Left ventricle myocardium inferior (tissue), 1 donor: ENCODE results near the gene THSD7B. TPM values are rescaled to one million over a fixed set of nuclear protein-coding genes. Genes with fewer than 3 reads are reported as not detected.

ENCODE experiments used
- DNase-seq: peaks from one replicate; pipeline ENCODE4 v3.0.0-alpha.2; 2020
- H3K27ac ChIP-seq: fragments of 200-600 bp; replicated peaks from 2 replicates; pipeline ENCODE4 v1.8.0; 2021
- H3K27me3 ChIP-seq: fragments of 200-600 bp; 2 replicates; pipeline ENCODE4 v1.8.0; 2021; ENCODE audit warnings: low read depth
- H3K36me3 ChIP-seq: fragments of 200-600 bp; 2 replicates; pipeline ENCODE4 v1.8.0; 2021
- H3K4me1 ChIP-seq: fragments of 200-600 bp; 2 replicates; pipeline ENCODE4 v1.8.0; 2021
- H3K4me3 ChIP-seq: fragments of 200-600 bp; 2 replicates; pipeline ENCODE4 v1.8.0; 2021; ENCODE audit warnings: mild to moderate bottlenecking, moderate library complexity
- H3K9me3 ChIP-seq: fragments of 200-600 bp; replicated peaks from 2 replicates; pipeline ENCODE4 v1.8.0; 2021
- intact Hi-C: fragments of 100-400 bp; cut with micrococcal nuclease; formaldehyde crosslinking; loops from one replicate; pipeline ENCODE4 v1.11.0; 2022
- total RNA-seq: library from RNA; stranded (reverse); fragmentation: NEBNext Ultra II Directional; extraction: Animal tissue kit (Norgen Biotek cat#: 25700); gene quantifications from one replicate; pipeline ENCODE4 v1.2.1, GENCODE V29; 2021
- TF ChIP-seq, protein P1 (sequence below): fragments of 200-600 bp; IDR thresholded peaks from 2 replicates; pipeline ENCODE4 v1.8.0; 2021; ENCODE audit warnings: antibody characterized with exemption, mild to moderate bottlenecking, borderline replicate concordance
- donor health status: DM: no; HTN: yes; CAD: no; lungs with severe emphysema.

Gene THSD7B
- total RNA-seq, 1 donor from 2014 or later: 0.22 TPM

GRCh38 chr2:137193401-137193800 is 428.1 kb downstream of the THSD7B start:
- intact Hi-C loops: no loop called here
- Histone ChIP-seq H3K27ac (no peak overlapping the region), H3K4me3 (no peak overlapping the region), H3K9me3 (no peaks in the 10 kb centered on the region), H3K4me1 (no peaks in the 10 kb centered on the region), H3K36me3 (no peaks in the 10 kb centered on the region), H3K27me3 (no peaks in the 10 kb centered on the region)
- no peak for DNase-seq
- TF ChIP-seq, protein P1, sequence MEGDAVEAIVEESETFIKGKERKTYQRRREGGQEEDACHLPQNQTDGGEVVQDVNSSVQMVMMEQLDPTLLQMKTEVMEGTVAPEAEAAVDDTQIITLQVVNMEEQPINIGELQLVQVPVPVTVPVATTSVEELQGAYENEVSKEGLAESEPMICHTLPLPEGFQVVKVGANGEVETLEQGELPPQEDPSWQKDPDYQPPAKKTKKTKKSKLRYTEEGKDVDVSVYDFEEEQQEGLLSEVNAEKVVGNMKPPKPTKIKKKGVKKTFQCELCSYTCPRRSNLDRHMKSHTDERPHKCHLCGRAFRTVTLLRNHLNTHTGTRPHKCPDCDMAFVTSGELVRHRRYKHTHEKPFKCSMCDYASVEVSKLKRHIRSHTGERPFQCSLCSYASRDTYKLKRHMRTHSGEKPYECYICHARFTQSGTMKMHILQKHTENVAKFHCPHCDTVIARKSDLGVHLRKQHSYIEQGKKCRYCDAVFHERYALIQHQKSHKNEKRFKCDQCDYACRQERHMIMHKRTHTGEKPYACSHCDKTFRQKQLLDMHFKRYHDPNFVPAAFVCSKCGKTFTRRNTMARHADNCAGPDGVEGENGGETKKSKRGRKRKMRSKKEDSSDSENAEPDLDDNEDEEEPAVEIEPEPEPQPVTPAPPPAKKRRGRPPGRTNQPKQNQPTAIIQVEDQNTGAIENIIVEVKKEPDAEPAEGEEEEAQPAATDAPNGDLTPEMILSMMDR: no peak

DNA sequence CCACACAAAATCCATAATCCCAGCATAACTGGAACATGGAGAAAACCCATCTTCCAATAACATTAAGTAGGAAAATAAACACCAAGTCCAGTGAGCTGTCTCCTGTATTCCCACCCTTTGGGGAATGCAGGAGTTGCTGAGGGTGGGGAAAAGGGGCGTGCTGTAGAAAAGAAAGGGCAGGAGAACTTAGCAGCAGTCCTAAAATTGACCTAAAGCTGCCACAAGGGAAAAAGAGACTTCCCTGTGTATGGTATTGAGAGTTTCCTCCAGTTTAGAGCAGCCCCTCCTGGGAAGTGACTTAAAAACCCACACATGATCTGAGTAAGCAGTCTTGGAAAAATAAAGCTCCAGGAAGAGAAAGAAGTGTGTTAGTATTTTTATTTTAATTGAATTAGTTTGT is 428.8 kb downstream of the THSD7B start:
- H3K9me3 ChIP-seq: no peaks in the 10 kb centered on the region
- H3K27me3 ChIP-seq: no peaks in the 10 kb centered on the region
- no peaks in the 10 kb centered on the region for H3K36me3 ChIP-seq
- TF ChIP-seq, protein P1: no peak
- no peaks in the 10 kb centered on the region for H3K4me1 ChIP-seq
- no peak overlapping the region for H3K27ac ChIP-seq
- no peak overlapping the region for H3K4me3 ChIP-seq
- intact Hi-C loops: no loop called here
- no peak for DNase-seq

GRCh38 chr2:137199751-137200150 is 434.4 kb downstream of the THSD7B start:
- Histone ChIP-seq H3K27me3 (no peaks in the 10 kb centered on the region), H3K36me3 (no peaks in the 10 kb centered on the region), H3K4me3 (no peak overlapping the region), H3K4me1 (no peaks in the 10 kb centered on the region), H3K9me3 (no peaks in the 10 kb centered on the region), H3K27ac (no peak overlapping the region)
- DNase-seq: no peak
- TF ChIP-seq, protein P1: no peak
- intact Hi-C loops: no loop called here

DNA sequence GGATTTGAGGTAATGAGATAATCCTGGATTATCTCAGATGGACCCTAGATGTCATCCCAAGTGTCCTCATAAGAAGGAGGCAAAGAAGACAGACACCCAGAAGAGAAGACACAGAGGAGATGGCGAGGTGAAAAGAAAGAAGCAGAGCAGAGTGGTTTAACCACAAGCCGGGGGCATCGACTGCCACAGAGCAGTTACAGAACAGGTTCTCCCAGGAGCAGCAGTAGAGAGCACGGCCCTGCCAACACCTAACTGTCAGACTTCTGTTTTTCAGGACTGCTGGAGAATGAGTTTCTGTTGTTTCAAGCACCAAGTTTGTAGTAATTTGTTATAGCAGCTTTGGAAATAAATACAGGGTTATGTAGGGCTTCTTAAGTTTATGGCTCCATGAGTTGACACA is 437.0 kb downstream of the THSD7B start:
- intact Hi-C loops: no loop called here
- no peak for DNase-seq
- no peaks in the 10 kb centered on the region for H3K4me1 ChIP-seq
- no peaks in the 10 kb centered on the region for H3K36me3 ChIP-seq
- TF ChIP-seq, protein P1: no peak
- H3K27me3 ChIP-seq: no peaks in the 10 kb centered on the region
- H3K9me3 ChIP-seq: no peaks in the 10 kb centered on the region
- no peak overlapping the region for H3K4me3 ChIP-seq
- H3K27ac ChIP-seq: no peak overlapping the region

DNA sequence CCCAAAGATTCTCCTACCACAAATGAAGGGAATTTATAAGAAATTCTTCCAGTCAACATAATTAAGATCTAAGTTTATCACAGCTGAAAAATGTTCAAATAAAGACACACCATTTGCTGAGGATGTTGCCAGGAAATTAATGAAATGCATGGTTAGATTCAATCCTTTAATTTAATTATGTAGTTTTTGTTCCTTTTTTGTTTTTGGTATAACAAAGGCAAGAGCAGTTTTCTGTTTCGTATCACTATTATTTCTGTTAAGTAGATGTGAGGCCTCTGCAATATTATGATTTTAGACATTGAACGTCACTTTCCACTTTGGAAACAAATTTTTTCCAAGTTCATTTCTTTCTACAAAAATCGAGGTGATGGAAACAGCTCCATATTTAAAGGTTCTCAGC is 440.0 kb downstream of the THSD7B start:
- H3K4me3 ChIP-seq: no peak overlapping the region
- H3K9me3 ChIP-seq: no peaks in the 10 kb centered on the region
- no peaks in the 10 kb centered on the region for H3K27me3 ChIP-seq
- H3K4me1 ChIP-seq: no peaks in the 10 kb centered on the region
- DNase-seq: no peak
- H3K27ac ChIP-seq: no peak overlapping the region
- no peaks in the 10 kb centered on the region for H3K36me3 ChIP-seq
- intact Hi-C loops: no loop called here
- TF ChIP-seq, protein P1: no peak

- no peaks in the 10 kb centered on the region for H3K4me1 ChIP-seq
Observed at GRCh38 chr2:137206069-137206468, 440.7 kb downstream of the THSD7B start.

More at GRCh38 chr2:137206069-137206468, 440.7 kb downstream of the THSD7B start:
- no peak overlapping the region for H3K4me3 ChIP-seq
- no peak overlapping the region for H3K27ac ChIP-seq
- DNase-seq: no peak
- intact Hi-C loops: no loop called here
- H3K27me3 ChIP-seq: no peaks in the 10 kb centered on the region
- TF ChIP-seq, protein P1: no peak
- no peaks in the 10 kb centered on the region for H3K36me3 ChIP-seq
- H3K9me3 ChIP-seq: no peaks in the 10 kb centered on the region
